ENCODE results near the gene HERC2.
"Not testable (repeated sequence)": the region's sequence is repeated elsewhere in the genome, so short reads cannot be mapped to it uniquely, and the experiment has no call there.

The HERC2 gene

DNA sequence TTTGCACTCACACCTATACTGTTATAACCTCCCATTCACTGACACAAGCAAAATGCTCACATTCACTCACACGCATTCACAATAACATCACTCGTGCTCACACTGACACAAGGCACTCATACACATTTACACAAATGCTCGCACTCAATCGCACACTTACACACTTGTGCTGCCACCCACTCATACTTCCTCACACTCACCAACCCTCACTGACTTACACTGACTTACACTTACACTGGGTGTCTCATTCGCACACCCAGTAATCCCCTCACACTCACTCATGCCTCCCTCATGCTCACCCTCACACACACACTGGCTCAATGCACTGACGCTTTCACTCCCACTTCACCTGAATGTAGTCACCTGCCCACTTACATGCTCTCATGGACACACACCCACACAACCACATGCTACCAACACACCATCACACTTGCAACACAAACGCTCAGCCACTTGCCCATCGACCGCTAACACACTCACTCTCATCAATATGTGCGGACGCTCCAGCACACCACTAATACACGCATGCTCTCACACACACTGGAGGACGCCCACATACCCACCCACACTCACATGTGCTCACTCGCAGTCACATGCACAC, 104.9 kb downstream of the HERC2 start:
- DNase-seq: not testable (repeated sequence)

DNA sequence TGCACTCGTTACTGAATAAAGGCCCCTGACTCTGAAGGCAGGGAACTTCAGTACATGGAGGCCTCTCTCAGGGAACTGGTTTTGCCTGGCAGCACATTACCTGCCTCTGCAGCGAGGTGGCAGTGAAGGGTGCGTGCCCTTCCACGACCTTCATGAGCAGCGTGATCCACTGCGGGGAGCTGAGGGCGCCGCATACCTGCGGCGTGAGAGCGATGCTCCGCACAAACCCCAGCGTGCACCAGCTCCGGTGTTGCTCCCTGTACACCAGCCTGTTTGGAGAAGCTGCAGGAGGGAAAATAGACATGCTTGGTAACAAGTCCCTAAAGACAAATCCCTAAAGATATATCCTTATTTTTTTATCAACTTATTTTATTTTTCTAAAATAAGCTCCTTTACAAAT, 106.5 kb downstream of the HERC2 start:
- DNase-seq: not testable (repeated sequence)

DNA sequence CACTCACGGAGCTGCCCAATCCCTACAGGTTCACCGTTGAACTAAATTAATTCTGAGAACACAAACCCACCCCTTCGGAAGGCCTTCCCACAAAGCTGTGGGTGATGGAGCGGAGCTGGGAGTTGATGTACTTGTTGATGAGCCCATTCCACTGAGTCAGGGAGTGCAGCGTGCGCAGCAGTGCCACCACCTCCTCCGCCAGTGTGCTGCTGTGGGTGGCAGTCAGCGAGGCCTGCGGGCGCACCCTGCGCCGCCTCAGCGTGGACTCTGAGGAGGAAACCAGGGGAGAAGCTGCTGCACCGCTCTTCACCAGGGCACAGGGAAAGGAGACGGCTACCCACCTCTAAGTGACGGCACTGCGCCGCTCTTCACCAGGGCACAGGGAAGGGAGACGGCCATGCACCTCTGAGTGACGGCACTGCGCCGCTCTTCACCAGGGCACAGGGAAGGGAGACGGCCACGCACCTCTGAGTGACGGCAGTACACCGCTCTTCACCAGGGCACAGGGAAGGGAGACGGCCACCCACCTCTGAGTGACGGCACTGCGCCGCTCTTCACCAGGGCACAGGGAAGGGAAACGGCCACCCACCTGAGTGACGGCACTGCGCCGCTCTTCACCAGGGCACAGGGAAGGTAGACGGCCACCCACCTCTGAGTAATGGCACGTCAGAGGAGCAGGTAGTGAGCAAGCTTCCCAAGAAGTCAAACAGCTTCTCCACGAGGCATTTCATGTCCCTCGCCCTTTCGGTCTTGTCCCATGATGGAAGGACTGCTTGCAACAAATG, 107.8 kb downstream of the HERC2 start:
- DNase-seq: not testable (repeated sequence)

DNA sequence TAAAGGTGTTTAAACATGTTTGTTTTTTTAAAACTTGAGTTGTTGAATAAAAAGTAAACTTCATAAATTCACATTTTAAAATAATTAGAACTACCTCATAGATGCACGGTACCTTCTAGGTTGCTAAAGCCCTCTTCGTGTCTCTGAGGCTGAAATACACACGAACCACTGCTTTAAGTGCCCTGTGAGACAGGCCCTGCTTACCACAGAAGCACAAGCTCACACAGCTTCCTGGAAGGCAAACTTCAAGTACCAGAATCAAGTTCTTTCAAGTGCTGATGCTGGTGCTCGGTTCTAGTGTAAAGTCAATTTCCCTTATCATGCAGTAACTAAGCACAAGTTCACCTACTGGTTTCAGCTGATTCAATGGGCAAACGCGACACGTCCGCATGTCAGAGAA, 108.6 kb downstream of the HERC2 start:
- not testable (repeated sequence) for DNase-seq

DNA sequence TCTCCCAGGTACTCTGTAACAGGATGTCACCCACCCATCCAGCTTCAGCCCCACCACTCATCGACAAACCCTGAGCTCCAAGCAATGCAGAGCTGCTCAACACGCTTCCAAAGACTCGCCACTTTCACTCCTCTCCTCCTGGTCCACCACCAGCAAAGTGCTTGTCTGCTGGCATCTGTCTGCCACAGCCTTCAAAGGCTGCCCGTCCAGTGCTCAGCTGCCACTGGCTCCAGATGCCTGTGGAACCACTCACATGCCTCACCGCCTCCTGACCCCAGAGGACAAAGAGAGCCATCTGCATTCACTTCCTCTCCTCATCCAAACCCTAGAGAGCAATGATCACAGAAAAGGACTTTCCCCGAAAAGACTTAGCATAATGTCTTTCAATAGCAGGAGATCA, 113.4 kb downstream of the HERC2 start:
- DNase-seq: no peak

DNA sequence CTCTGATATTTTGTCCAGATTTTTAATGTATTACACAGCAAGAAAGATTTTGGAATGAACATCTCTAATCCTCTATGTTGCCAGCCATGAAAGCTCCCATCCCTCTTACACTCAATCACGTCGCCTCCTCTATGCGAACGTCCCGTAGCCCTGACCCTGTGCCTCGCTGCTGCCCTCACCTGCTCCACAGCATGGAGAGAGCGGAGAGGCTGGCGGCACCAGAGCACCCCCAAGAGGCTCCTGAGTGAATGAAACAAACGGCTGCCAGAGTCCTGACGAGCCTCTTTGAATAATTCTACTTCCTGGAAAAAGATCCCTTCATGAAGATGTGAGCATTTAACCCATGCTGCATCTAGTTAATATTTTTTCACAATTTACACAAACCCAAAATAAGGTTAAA, 116.3 kb downstream of the HERC2 start:
- DNase-seq: not testable (repeated sequence)

DNA sequence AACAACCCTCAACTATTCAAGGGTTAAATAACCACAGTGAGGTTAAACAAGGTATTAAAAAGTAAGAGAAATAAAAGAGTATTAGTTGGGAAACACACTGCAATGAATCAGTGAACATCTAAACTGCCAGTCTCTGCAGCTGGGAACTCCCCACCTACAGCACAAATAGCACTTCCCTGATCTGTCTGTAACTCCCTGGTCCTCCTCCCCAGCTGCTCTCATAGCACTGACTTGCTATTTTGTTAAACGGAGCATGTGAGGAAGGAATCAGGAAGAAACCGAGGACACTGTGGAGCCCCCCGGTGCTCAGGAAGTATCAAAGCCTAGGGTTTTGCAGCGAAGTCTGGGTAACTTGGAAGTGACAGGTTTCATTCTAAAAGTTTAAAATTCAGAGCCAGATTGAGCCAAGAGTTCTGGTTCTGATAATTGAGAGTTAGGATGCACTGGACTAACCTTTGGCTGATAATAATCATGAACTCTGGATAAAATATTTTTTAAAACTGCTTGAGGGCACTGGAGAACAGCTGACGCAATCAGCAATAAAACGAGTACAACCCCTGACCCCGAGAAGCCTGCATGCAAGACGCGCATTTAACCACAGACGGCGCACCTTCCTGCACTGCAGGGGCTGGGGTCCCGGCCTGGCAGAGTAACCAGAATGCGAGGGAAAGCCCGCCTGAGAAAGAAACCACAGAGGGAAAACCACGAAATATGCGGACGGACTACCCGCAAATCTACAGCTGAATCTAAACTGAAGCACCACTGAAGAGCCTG, 118.7 kb downstream of the HERC2 start:
- not testable (repeated sequence) for DNase-seq

DNA sequence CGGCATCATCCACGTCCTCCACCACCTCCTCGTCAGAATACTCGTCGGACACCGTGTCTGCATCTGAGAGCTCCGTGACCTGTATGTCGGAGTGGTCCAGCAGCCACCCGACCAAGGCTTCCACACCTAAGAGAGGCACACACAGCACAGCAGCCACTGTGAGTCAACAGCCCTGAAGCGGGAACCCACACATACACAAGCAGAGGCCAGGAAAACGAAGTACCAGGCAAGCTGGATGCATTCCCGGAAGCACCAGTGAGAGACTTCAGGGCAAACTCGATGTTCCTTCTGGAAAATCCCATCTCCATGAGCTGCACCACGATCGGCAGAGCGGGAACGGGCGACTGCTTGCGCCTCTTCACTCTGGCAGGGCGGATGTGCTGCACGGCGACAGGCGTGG, 119.9 kb downstream of the HERC2 start:
- not testable (repeated sequence) for DNase-seq

DNA sequence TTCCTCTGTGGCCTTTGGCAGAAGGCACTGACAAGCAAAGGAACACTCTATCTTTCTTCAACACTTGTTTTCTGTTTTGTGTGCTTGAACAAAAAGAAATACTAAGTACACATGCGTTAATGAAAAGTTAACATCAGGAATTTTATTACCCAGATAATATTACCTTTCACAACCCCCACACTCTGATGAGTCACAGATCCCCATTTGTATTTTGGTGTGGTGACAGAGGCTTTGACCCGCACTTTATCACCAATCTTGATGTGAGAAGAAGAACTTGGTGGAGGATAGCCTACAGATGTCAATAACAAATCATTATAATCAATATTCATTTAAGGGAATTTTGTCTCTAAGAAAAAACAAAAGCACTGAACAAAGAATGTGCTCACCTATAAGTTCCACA, 123.8 kb downstream of the HERC2 start:
- DNase-seq: not testable (repeated sequence)

DNA sequence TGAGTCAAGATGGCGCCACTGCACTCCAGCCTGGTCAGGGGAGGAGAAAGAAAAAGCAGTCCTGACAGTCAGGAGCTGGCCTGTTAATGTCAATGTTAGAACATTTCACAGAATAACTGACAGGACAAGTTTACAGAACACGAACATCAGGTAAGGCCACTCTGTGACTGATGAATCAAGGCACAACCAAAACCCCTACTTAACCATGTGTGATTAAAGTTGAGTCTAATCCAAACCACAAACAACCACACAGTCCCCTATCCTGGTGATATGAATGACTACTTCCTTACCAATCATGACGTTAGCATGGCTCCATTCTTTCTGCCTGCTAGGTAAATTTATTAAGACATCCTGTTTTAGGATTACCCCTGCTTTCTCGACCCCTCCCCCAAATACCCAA, 124.3 kb downstream of the HERC2 start:
- not testable (repeated sequence) for DNase-seq

DNA sequence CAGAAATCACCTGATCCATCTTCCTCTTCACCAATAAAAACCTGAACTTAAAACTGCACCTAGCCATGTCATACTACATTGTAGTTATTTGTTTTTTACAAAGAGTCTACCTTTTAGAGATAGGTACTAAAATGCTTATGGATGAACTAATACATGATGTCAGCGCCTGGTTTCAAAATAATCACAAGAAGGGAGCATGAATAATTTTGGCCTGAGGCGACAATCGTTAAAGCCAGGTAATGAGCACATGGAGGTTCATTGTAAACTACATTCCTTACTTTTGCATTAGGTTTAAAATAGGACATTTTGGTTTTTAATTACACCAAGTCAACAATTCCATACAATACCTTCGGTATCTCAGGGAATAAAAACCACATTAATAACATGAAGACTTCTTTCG, 125.4 kb downstream of the HERC2 start:
- not testable (repeated sequence) for DNase-seq

DNA sequence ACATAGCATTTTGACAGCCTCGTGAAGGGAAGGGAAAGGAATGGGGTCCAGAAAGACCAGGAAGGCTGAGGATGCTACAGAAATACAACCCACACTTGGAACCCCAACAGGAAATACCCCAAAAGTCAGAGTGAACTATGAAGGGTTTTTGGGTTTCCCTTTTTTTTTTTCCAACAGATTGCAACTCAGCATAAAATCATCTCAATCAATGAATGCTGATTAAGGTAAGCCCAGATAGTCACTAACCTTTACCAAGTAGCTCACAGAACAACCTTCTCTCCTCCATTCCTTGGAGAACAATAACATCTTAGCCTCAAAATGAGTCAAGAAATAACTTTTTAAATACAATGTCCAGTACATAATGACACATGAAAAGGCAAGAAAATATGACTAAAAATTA, 129.2 kb downstream of the HERC2 start:
- no peak for DNase-seq

DNA sequence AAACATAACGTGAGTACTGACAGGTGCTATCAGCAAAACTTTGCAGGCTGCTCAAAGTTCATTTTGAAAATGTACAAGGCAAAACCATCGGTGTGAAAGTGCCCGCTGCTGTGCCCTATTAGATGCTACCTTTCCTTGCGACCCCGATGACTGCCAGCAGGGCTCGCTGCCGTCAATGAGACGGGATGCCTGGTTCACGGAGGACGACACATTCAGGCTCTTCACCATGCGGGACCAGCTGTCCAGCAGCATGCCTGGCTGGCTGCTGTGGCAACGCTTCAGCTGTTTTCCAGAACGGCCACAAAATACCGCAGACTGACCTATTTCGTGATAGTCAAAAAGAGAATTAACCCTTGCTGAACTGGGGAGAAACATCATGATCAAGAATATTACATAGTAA, 130.1 kb downstream of the HERC2 start:
- DNase-seq: peak; percentile 74

DNA sequence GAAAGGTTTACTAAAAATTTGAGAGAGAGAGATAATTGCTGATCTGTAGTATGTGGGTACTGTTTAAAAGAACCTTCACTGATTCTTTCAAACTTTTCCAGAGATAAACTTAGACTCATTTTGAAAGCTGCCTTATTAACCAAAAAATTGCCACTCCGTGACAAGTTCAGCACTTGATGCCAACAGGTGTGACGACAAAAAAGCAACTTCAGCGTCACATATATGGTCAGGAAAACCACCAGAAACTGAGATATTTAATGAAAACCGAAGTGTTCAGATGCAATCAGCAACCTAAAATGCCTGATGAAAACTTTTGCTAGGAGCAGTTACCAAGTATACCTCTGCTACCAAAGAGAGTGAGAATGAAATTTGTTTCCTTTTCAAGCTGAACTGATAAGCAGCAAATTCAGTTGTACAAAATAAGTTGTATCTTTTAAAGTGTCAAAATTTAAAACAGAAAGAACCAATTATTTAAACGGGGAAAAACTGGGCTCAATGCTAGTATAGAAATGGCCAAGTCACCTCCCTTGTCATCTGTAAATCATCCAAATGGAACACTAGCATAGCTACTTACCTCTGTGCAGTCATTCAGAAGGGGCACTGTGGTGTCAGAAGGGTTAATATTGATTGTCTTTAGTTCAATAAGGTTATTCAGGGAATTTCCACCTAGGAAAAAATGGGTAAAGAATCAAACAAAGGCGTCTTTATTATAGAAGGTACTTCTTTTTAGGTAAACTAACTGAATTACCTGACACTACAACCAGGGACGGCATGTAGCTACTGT, 131.4 kb downstream of the HERC2 start:
- no peak for DNase-seq

DNA sequence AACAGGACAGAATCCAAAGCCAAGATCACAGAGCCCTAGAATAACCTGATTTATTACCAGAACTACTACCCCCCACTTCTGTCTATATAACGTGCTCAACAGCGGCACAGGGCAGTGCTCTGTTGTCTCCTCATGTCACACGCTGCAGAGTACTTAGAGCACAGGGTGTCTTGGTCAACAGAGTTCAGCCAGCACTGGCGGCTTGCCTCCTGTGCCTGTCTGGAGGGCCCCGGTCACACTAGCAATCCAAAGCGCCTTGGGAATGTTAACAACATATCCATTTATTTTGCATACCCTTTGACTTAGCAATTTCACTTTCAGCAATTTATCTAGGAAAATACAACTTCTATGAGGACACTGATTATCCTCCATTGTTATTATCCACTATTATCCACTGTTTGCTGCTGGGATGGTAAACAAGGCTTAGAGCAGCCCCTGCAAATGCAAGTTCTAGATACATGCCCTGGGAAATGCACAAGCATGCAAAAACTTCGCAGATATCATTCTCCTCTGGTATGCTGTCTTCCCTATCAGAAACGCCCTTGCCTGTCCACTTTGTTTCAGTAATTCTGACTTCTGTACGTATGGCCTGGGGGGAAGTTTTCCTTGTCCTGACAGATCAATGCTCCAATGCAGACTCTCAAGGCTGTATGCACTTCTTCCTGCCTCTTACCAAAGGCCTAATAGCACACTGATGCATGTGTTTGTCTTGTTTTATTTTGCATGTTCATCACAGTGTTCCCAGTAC, 136.7 kb downstream of the HERC2 start:
- DNase-seq: no peak

DNA sequence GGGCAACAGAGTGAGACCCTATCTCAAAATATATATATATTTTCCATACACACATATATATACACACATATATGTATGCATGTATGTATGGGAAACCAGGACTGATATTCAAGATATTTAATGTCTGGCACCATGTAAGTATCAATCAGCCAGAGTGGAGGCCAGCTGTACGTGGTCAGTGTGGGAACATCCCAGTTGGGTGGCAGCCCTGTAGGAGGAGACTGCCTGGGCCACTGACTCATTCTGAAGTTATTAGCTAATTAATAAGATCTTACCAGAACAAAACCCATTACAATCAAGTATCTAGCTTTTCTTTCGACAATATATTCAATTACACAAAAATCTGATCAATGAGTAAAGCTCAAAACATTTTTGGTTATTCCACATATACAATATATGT, 137.8 kb downstream of the HERC2 start:
- DNase-seq: no peak

DNA sequence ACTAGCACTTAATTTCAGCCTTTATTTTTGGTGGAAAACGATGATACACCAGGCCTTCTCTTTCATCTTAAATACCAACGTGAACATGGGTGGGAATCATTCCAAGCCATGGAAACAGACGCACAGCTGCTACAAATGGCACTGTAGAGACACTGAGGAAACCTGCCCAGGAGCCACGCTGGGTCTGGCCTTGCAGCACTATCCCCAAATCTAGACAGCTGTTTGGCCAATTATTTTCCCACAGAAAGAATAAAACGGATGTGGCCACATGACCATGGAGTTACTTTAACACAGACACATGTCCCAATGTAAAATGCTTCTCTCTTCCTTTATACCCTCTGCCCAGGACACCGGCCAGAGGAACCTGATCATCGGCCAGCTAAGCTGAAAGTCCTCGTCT, 139.2 kb downstream of the HERC2 start:
- DNase-seq: no peak

DNA sequence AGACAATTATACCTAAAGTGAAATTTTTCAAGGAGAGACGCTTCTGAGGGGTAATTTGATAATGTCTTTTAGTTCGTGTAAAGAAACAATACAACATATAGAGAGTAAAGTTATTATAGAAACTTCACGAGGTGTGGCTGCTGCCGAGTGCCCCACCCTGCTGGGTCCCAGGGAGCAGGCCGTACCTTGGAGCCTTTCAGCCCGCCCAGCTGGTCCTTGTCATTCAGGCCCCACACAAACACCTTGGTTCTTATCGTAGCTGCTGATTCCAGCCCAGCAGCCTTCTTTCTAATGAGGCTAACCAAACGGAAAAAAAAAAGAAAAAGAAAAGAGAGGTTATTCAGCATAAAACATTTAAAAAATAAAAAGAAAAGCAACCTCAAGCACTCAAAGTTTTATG, 139.8 kb downstream of the HERC2 start:
- no peak for DNase-seq

DNA sequence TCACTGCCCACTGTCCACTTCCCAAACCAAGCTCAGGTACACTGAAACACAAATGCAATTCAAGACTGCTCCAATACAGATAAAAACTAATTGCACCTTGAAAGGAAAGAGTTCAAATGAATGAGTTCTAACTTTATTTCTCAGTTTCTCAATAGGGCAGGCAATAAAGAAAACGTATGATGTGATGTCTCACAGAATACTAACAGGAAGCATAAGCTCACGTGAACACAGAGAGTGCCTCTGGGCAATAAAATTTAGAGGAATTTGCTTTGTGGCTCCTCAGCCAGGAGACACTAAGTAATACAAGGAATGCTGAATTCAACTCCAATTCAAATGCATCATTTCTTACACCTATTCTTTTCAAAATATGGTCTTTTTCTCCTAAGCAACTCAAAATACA, 140.6 kb downstream of the HERC2 start:
- no peak for DNase-seq

DNA sequence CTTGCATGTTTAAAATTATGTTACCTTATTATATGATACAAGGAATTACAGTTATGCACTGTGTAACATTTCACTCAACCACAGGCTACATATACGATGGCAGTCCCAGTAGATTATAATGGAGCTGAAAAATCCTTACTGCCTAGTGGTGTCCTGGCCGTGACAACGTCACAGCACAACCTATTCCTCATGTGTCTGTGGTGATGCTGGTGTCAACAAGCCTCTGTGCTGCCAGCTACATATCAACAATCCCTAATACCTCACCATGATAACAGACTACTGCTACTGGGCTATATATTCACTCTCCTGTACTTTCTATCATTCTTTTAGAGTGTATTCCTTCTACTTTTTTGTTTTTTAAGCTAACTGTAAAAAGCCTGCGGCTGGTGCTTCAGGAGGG, 142.7 kb downstream of the HERC2 start:
- DNase-seq: no peak

DNA sequence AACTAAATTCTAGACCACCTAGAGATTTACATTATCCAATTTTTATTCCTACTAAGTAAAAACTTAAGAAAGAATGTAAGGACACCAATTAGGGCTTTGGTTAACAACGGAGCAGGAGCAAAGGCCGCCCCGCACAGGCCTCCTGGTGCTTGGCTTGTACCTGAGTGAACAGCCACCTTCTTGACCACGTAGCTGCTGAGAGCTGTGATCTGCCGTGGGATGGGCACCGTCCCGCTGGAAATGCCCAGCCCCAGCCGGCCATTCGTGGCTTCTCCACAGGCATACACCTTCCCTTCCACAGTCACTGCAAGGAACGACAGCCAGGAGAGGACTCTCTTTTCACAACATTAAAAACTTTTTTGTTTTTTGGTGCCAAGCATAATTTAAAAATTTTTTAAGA, 143.3 kb downstream of the HERC2 start:
- DNase-seq: peak; percentile 38

DNA sequence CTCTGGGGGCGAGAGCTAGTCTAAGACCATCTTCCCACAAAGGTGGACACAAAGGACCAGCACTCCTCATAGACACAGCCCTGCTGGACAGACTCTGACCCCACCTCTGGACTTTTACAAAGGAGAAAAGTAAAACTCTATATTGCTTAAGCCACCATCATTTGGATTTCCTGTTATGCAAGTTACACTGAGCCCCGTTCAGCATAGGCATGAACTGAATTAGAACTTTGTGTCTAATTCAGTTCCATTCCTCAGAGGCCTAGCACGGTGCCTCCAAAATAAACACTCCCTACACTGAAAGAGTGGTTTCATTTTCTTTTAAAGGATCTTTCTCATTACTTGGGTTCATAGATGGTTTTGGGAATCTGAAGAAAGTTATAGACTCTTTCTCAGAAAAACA, 143.7 kb downstream of the HERC2 start:
- no peak for DNase-seq

Data from left hindlimb (tissue), 1 donor.